Stimulated activated CD8-positive, alpha-beta memory T cell treated with anti-CD3 and anti-CD28 coated beads, Interleukin-4, amount 100 ng/mL, for 48 hours (primary cell): Measurements from ENCODE around the gene POF1B.

Experiments used
- DNase-seq: peaks from one replicate; pipeline ENCODE4 v3.0.0-alpha.2; 2020

Gene POF1B

GRCh38 chrX:85243155-85243554 lies 136.3 kb downstream of the POF1B start:
- DNase-seq: no peak
